ENCODE results near the gene ADISSP. TPM values are rescaled to one million over a fixed set of nuclear protein-coding genes. Genes with fewer than 3 reads are reported as not detected.
"Not testable (repeated sequence)": the region's sequence is repeated elsewhere in the genome, so short reads cannot be mapped to it uniquely, and the experiment has no call there.

Gene ADISSP
- total RNA-seq, 6 experiments from 2014 or later = 86.0 to 105 (median 89.9) TPM

- peak overlapping the region; percentile 93 for H3K4me3 Mint-ChIP-seq
- H3K9me3 Mint-ChIP-seq = no peaks in the 10 kb centered on the region
- H3K27me3 Mint-ChIP-seq (ENCODE audit: insufficient read depth) = peaks cover 4% of the 10 kb centered on the region
- H3K4me1 Mint-ChIP-seq (ENCODE audit: low read depth) = peaks cover 37% of the 10 kb centered on the region
- H3K27ac Mint-ChIP-seq = peak overlapping the region; percentile 97
- peaks cover 21% of the 10 kb centered on the region for H3K36me3 Mint-ChIP-seq (ENCODE audit: low read depth)
- no peak for DNase-seq
- no peak for TF ChIP-seq CTCF (IDR thresholded peaks at IDR 0.05)
These were observed 27.3 kb upstream of the ADISSP start for GRCh38 chr20:3794701-3795420.

GRCh38 chr20:3794168-3794567 is 26.6 kb upstream of the ADISSP start:
- not testable (repeated sequence) for H3K27me3 Mint-ChIP-seq (ENCODE audit: insufficient read depth); H3K27ac Mint-ChIP-seq; DNase-seq; H3K9me3 Mint-ChIP-seq; H3K4me3 Mint-ChIP-seq
- H3K36me3 Mint-ChIP-seq (ENCODE audit: low read depth) = peaks cover 18% of the 10 kb centered on the region
- H3K4me1 Mint-ChIP-seq (ENCODE audit: low read depth) = peaks cover 33% of the 10 kb centered on the region

GRCh38 chr20:3789201-3789600 is 21.6 kb upstream of the ADISSP start:
- not testable (repeated sequence) for H3K27ac Mint-ChIP-seq; H3K27me3 Mint-ChIP-seq (ENCODE audit: insufficient read depth); DNase-seq; H3K4me3 Mint-ChIP-seq; H3K9me3 Mint-ChIP-seq
- Mint-ChIP-seq H3K36me3 (ENCODE audit: low read depth) (peaks cover 11% of the 10 kb centered on the region), H3K4me1 (ENCODE audit: low read depth) (peaks cover 30% of the 10 kb centered on the region)

- no peak overlapping the region; the same call in 1 of the 2 replicates for H3K27ac Mint-ChIP-seq
- no peak for DNase-seq
- peaks cover 2% of the 10 kb centered on the region for H3K27me3 Mint-ChIP-seq (ENCODE audit: insufficient read depth)
- H3K4me3 Mint-ChIP-seq = peak overlapping the region; percentile 28; the same call in 1 of the 2 replicates
- H3K36me3 Mint-ChIP-seq (ENCODE audit: low read depth) = peaks cover 11% of the 10 kb centered on the region
- H3K9me3 Mint-ChIP-seq = no peaks in the 10 kb centered on the region
- no peak for TF ChIP-seq CTCF (IDR thresholded peaks at IDR 0.05)
- peaks cover 31% of the 10 kb centered on the region for H3K4me1 Mint-ChIP-seq (ENCODE audit: low read depth)
These were observed 21.2 kb upstream of the ADISSP start for GRCh38 chr20:3788685-3789155.

- Mint-ChIP-seq H3K4me3 (peak overlapping the region; percentile 71), H3K4me1 (ENCODE audit: low read depth) (peaks cover 37% of the 10 kb centered on the region), H3K36me3 (ENCODE audit: low read depth) (peaks cover 11% of the 10 kb centered on the region), H3K9me3 (no peaks in the 10 kb centered on the region), H3K27ac (no peak overlapping the region), H3K27me3 (ENCODE audit: insufficient read depth) (peaks cover 2% of the 10 kb centered on the region)
- no peak for TF ChIP-seq CTCF (IDR thresholded peaks at IDR 0.05)
- DNase-seq = no peak
These were observed 19.9 kb upstream of the ADISSP start for GRCh38 chr20:3787324-3788014.

- H3K4me3 Mint-ChIP-seq = peak within 1 kb of the TSS; percentile 89
- peaks cover 11% of the 10 kb centered on the region for H3K36me3 Mint-ChIP-seq (ENCODE audit: low read depth)
- H3K4me1 Mint-ChIP-seq (ENCODE audit: low read depth) = peaks cover 37% of the 10 kb centered on the region
- TF ChIP-seq CTCF (IDR thresholded peaks at IDR 0.05) = peak; percentile 88
- DNase-seq = peak; percentile 73
- no peaks in the 10 kb centered on the region for H3K9me3 Mint-ChIP-seq
- peaks cover 2% of the 10 kb centered on the region for H3K27me3 Mint-ChIP-seq (ENCODE audit: insufficient read depth)
- peak within 1 kb of the TSS; percentile 83 for H3K27ac Mint-ChIP-seq
These were observed 19.2 kb upstream of the ADISSP start, which contains the start of gene CENPB for GRCh38 chr20:3786665-3787323. TSS of gene CENPB (minus strand) at chr20:3786740. CDS start at chr20:3786483, 257 bp downstream.
